DND-41 (cell line): ENCODE measurements around the gene KRTAP4-7.
"Not testable (repeated sequence)": the region's sequence is repeated elsewhere in the genome, so short reads cannot be mapped to it uniquely, and the experiment has no call there.

Experiments
- ATAC-seq: fragments of 200-7000 bp; cut with Tn5 transposase; 3 replicates; pipeline ENCODE4 v1.9.1; 2021; ENCODE audit warnings: low read depth; ENCODE audit not compliant: insufficient read depth
- DNase-seq: peaks from one replicate; pipeline ENCODE4 v3.0.0-alpha.2; 2020
- H2AFZ ChIP-seq: 2 replicates; pipeline ENCODE4 v1.6.0; 2012; ENCODE audit warnings: low read depth, low read length
- H3K27ac ChIP-seq: 2 replicates; pipeline ENCODE4 v1.5.1; 2012; ENCODE audit warnings: low read length, inconsistent platforms
- H3K27me3 ChIP-seq: fragments of 200-600 bp; sonication (generic); 2 replicates; pipeline ENCODE4 v1.6.0; 2012; ENCODE audit warnings: low read length, mild to moderate bottlenecking, inconsistent platforms; ENCODE audit not compliant: insufficient read depth, poor library complexity
- H3K36me3 ChIP-seq: 2 replicates; pipeline ENCODE4 v1.5.1; 2012; ENCODE audit warnings: low read length, inconsistent platforms; ENCODE audit not compliant: insufficient read depth
- H3K4me1 ChIP-seq: 2 replicates; pipeline ENCODE4 v1.5.1; 2012; ENCODE audit warnings: mild to moderate bottlenecking, low read length; ENCODE audit not compliant: insufficient read depth
- H3K4me2 ChIP-seq: 2 replicates; pipeline ENCODE4 v1.6.0; 2012; ENCODE audit warnings: mild to moderate bottlenecking, moderate library complexity, low read length, inconsistent platforms; ENCODE audit not compliant: insufficient read depth
- H3K4me3 ChIP-seq, 2 experiments: fragments of 200-600 bp in 1 of 2; shearing (Covaris generic) in 1 of 2; 2 replicates each; pipeline ENCODE4 v1.5.1; 2012 to 2016; ENCODE audit warnings: inconsistent platforms in 2 of 2, low read length in 2 of 2, mild to moderate bottlenecking in 2 of 2, low read depth in 1 of 2, moderate library complexity in 1 of 2
- H3K79me2 ChIP-seq: 2 replicates; pipeline ENCODE4 v1.6.0; 2012; ENCODE audit warnings: low read length, inconsistent platforms; ENCODE audit not compliant: insufficient read depth
- H3K9ac ChIP-seq: 2 replicates; pipeline ENCODE4 v1.6.0; 2012; ENCODE audit warnings: low read depth, mild to moderate bottlenecking, inconsistent platforms, low read length, moderate library complexity
- H3K9me3 ChIP-seq: 2 replicates; pipeline ENCODE4 v1.5.1; 2012; ENCODE audit warnings: low read length, moderate library complexity, mild to moderate bottlenecking, inconsistent platforms; ENCODE audit not compliant: insufficient read depth, severe bottlenecking
- H4K20me1 ChIP-seq: 2 replicates; pipeline ENCODE4 v1.6.0; 2012; ENCODE audit warnings: low read length; ENCODE audit not compliant: insufficient read depth
- CTCF ChIP-seq: IDR thresholded peaks from 2 replicates; pipeline ENCODE4 v1.5.1; 2012; ENCODE audit warnings: borderline replicate concordance, low read length, moderate library complexity, mild to moderate bottlenecking; ENCODE audit not compliant: poor library complexity, severe bottlenecking; ENCODE audit errors: extremely low read depth
- EZH2 ChIP-seq: IDR thresholded peaks from 3 replicates; pipeline ENCODE4 v1.6.1; 2012; ENCODE audit warnings: borderline replicate concordance, low read depth, mild to moderate bottlenecking, moderate library complexity, low read length, inconsistent platforms; ENCODE audit not compliant: severe bottlenecking

Gene KRTAP4-7

DNA sequence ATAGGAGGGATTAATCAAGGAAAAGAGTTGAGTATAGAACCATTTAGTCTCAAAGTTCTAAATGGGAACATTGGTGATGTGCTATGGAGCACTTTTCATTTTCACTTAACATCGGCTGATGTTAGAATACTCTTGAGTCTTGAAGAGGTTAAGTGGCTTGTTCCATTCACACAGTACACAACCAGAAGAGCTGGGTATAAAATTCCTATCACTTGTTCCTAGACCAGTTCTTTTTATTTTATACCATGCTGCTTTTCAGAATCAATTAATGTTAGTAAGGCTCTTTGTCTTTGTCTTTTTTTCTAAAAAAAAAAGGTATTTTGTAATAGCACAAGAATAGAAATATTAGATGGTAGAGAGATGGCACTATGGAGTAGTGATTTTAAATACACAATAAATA lies 41.0 kb upstream of the KRTAP4-7 start:
- DNase-seq = no peak

GRCh38 chr17:41046735-41047465 lies 37.0 kb upstream of the KRTAP4-7 start, which contains the start of gene KRTAP2-1:
Gene KRTAP2-1, minus strand, starts transcription at chr17:41047316. Its CDS starts 49 bp downstream, at chr17:41047267.
- not testable (repeated sequence) for H3K36me3 ChIP-seq, H3K27me3 ChIP-seq, ATAC-seq, H3K4me3 ChIP-seq, H3K79me2 ChIP-seq, H2AFZ ChIP-seq, DNase-seq, H3K27ac ChIP-seq, H3K4me2 ChIP-seq, H3K9me3 ChIP-seq, H3K4me1 ChIP-seq, H4K20me1 ChIP-seq, H3K9ac ChIP-seq

More for the DNA sequence above, 41.0 kb upstream of the KRTAP4-7 start:
- ATAC-seq = no peak
- H2AFZ ChIP-seq = no peak overlapping the region
- H3K9ac ChIP-seq = no peak overlapping the region
- peaks cover 6% of the 10 kb centered on the region for H3K27me3 ChIP-seq
- peaks cover 2% of the 10 kb centered on the region for H3K9me3 ChIP-seq
- no peak overlapping the region for H3K4me2 ChIP-seq
- H3K27ac ChIP-seq = no peak overlapping the region
- no peak overlapping the region for H3K4me3 ChIP-seq
- no peaks in the 10 kb centered on the region for H3K36me3 ChIP-seq
- TF ChIP-seq EZH2 = no peak
- TF ChIP-seq CTCF = no peak
- no peaks in the 10 kb centered on the region for H3K4me1 ChIP-seq
- no peaks in the 10 kb centered on the region for H3K79me2 ChIP-seq
- no peaks in the 10 kb centered on the region for H4K20me1 ChIP-seq

DNA sequence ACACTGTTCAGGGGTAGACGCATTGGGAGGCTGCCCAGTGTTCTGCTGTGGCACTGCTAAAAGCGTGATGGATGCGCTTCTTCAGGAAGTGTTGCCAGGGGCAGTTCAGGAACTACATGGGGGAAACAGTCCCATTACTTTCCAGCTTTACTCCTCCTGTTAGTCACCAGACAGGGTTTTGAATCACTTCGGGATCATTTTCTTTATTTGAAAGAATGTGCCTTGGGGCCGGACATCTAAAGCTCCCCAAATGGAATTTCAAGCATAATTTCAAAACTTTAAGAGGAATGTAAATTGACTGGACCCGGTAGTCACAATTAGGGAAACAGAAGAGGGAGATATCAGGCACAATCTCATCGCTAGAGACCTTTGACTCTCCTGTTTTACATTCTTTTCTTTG lies 35.5 kb upstream of the KRTAP4-7 start:
- Histone ChIP-seq H3K4me1 (no peaks in the 10 kb centered on the region), H3K79me2 (no peaks in the 10 kb centered on the region), H3K4me3 (no peak overlapping the region), H2AFZ (no peak overlapping the region), H3K4me2 (no peak overlapping the region), H3K9me3 (no peaks in the 10 kb centered on the region), H3K27me3 (peaks cover 7% of the 10 kb centered on the region), H4K20me1 (no peaks in the 10 kb centered on the region), H3K36me3 (no peaks in the 10 kb centered on the region), H3K27ac (no peak overlapping the region), H3K9ac (no peak overlapping the region)
- no peak for TF ChIP-seq CTCF
- no peak for TF ChIP-seq EZH2
- no peak for DNase-seq
- no peak for ATAC-seq

- ATAC-seq (no peak), DNase-seq (no peak)
- Histone ChIP-seq H3K79me2 (no peaks in the 10 kb centered on the region), H2AFZ (no peak overlapping the region), H3K9me3 (no peaks in the 10 kb centered on the region), H3K27me3 (peaks cover 9% of the 10 kb centered on the region), H3K4me3 (no peak overlapping the region), H3K4me2 (no peak overlapping the region), H3K27ac (no peak overlapping the region), H3K36me3 (no peaks in the 10 kb centered on the region), H3K4me1 (no peaks in the 10 kb centered on the region), H4K20me1 (no peaks in the 10 kb centered on the region), H3K9ac (no peak overlapping the region)
- TF ChIP-seq CTCF (no peak), EZH2 (no peak)
Measured at GRCh38 chr17:41049110-41049509, 34.8 kb upstream of the KRTAP4-7 start.
